Measurements from ENCODE around the gene CENPM. TPM values are rescaled to one million over a fixed set of nuclear protein-coding genes. Genes with fewer than 3 reads are reported as not detected.
"Not testable (repeated sequence)": the region's sequence is repeated elsewhere in the genome, so short reads cannot be mapped to it uniquely, and the experiment has no call there.

CENPM gene
- total and polyA plus RNA-seq, 2 donors (not counting 1 experiment from before 2014, with no cell fraction given) = 5.9 to 11.6 TPM

GRCh38 chr22:41951898-41952474, 5.0 kb upstream of the CENPM start, which contains the start of gene SMIM45:
Gene SMIM45 (plus strand): TSS chr22:41952150.
- H3K4me2 ChIP-seq (ENCODE audit: extremely low read depth, insufficient read depth, low read length) = no peak within 1 kb of the TSS
- DNase-seq (ENCODE audit: low read depth in 2 of 2) = no peak
- no peak within 1 kb of the TSS for H3K4me3 ChIP-seq (replicated peaks in 1 of 4; ENCODE audit: control extremely low read depth in 1 of 4, insufficient read depth in 1 of 4, low read depth in 3 of 4, low read length in 4 of 4)
- H3K79me2 ChIP-seq (ENCODE audit: control insufficient read depth, insufficient read depth, low read length) = no peaks in the 10 kb centered on the region
- H3K4me1 ChIP-seq (ENCODE audit: control insufficient read depth, extremely low read depth, insufficient read depth, low read length) = no peaks in the 10 kb centered on the region
- H4K20me1 ChIP-seq (ENCODE audit: control insufficient read depth, extremely low read depth, insufficient read depth, low read length) = no peaks in the 10 kb centered on the region
- H3K27me3 ChIP-seq (ENCODE audit: control insufficient read depth, insufficient read depth, low read length) = no peaks in the 10 kb centered on the region
- TF ChIP-seq CTCF (conservative IDR thresholded peaks at IDR 0.05 in 1 of 2, IDR thresholded peaks at IDR 0.05 in 1 of 2; ENCODE audit: low read depth in 1 of 2, low read length in 2 of 2) (no peak), EZH2 (IDR thresholded peaks at IDR 0.05; ENCODE audit: low read length, missing control alignments) (no peak)
- no peaks in the 10 kb centered on the region for H3K36me3 ChIP-seq (ENCODE audit: control insufficient read depth, insufficient read depth, low read length)
- no peaks in the 10 kb centered on the region for H3K9me3 ChIP-seq (ENCODE audit: control insufficient read depth, insufficient read depth, low read depth, low read length)
- no peak within 1 kb of the TSS for H2AFZ ChIP-seq (ENCODE audit: low read length)
- no peak within 1 kb of the TSS for H3K9ac ChIP-seq (ENCODE audit: insufficient read depth, low read length)
- no peak within 1 kb of the TSS for H3K27ac ChIP-seq (ENCODE audit: insufficient read depth, low read length)

GRCh38 chr22:41949297-41949965, 2.5 kb upstream of the CENPM start:
- Histone ChIP-seq H3K27ac (ENCODE audit: insufficient read depth, low read length) (no peak overlapping the region), H3K36me3 (ENCODE audit: control insufficient read depth, insufficient read depth, low read length) (no peaks in the 10 kb centered on the region), H3K4me2 (ENCODE audit: extremely low read depth, insufficient read depth, low read length) (no peak overlapping the region), H3K27me3 (ENCODE audit: control insufficient read depth, insufficient read depth, low read length) (no peaks in the 10 kb centered on the region), H2AFZ (ENCODE audit: low read length) (no peak overlapping the region), H3K4me1 (ENCODE audit: control insufficient read depth, extremely low read depth, insufficient read depth, low read length) (peaks cover 7% of the 10 kb centered on the region), H3K79me2 (ENCODE audit: control insufficient read depth, insufficient read depth, low read length) (peaks cover 9% of the 10 kb centered on the region), H3K4me3 (replicated peaks in 1 of 4; ENCODE audit: control extremely low read depth in 1 of 4, insufficient read depth in 1 of 4, low read depth in 3 of 4, low read length in 4 of 4) (no peak overlapping the region), H3K9me3 (ENCODE audit: control insufficient read depth, insufficient read depth, low read depth, low read length) (no peaks in the 10 kb centered on the region), H3K9ac (ENCODE audit: insufficient read depth, low read length) (no peak overlapping the region), H4K20me1 (ENCODE audit: control insufficient read depth, extremely low read depth, insufficient read depth, low read length) (no peaks in the 10 kb centered on the region)
- no peak for TF ChIP-seq CTCF (conservative IDR thresholded peaks at IDR 0.05 in 1 of 2, IDR thresholded peaks at IDR 0.05 in 1 of 2; ENCODE audit: low read depth in 1 of 2, low read length in 2 of 2)
- TF ChIP-seq EZH2 (IDR thresholded peaks at IDR 0.05; ENCODE audit: low read length, missing control alignments) = no peak
- no peak for DNase-seq (ENCODE audit: low read depth in 2 of 2)

- H3K36me3 ChIP-seq (ENCODE audit: control insufficient read depth, insufficient read depth, low read length); H3K9ac ChIP-seq (ENCODE audit: insufficient read depth, low read length); H3K4me2 ChIP-seq (ENCODE audit: extremely low read depth, insufficient read depth, low read length); H3K4me3 ChIP-seq (replicated peaks in 1 of 4; ENCODE audit: control extremely low read depth in 1 of 4, insufficient read depth in 1 of 4, low read depth in 3 of 4, low read length in 4 of 4); H3K9me3 ChIP-seq (ENCODE audit: control insufficient read depth, insufficient read depth, low read depth, low read length); H3K4me1 ChIP-seq (ENCODE audit: control insufficient read depth, extremely low read depth, insufficient read depth, low read length); H3K27ac ChIP-seq (ENCODE audit: insufficient read depth, low read length); DNase-seq (ENCODE audit: low read depth in 2 of 2); H4K20me1 ChIP-seq (ENCODE audit: control insufficient read depth, extremely low read depth, insufficient read depth, low read length); H3K79me2 ChIP-seq (ENCODE audit: control insufficient read depth, insufficient read depth, low read length); H2AFZ ChIP-seq (ENCODE audit: low read length); H3K27me3 ChIP-seq (ENCODE audit: control insufficient read depth, insufficient read depth, low read length): not testable (repeated sequence)
Measured at GRCh38 chr22:41948928-41949296, 2.0 kb upstream of the CENPM start.
